HG03039 (cell line): ENCODE data around the gene CTDP1.
"Not testable (repeated sequence)": the region's sequence is repeated elsewhere in the genome, so short reads cannot be mapped to it uniquely, and the experiment has no call there.

Source experiments
- ATAC-seq: cut with Tn5 transposase; IDR thresholded peaks from one replicate; pipeline ENCODE4 v1.9.1; 2021; ENCODE audit warnings: mild to moderate bottlenecking, moderate library complexity; ENCODE audit not compliant: unreplicated experiment

The CTDP1 gene

GRCh38 chr18:79681484-79682387, 2.1 kb downstream of the CTDP1 start:
- no peak for ATAC-seq

- ATAC-seq: no peak
Measured at GRCh38 chr18:79682481-79682880, 2.9 kb downstream of the CTDP1 start.

GRCh38 chr18:79682894-79683625, 3.5 kb downstream of the CTDP1 start:
- no peak for ATAC-seq

GRCh38 chr18:79683626-79684282, 4.2 kb downstream of the CTDP1 start:
- no peak for ATAC-seq

- no peak for ATAC-seq
Measured at GRCh38 chr18:79684283-79684631, 4.7 kb downstream of the CTDP1 start.

- ATAC-seq: no peak
Measured at GRCh38 chr18:79684787-79685186, 5.2 kb downstream of the CTDP1 start.

- no peak for ATAC-seq
Measured at GRCh38 chr18:79685281-79685680, 5.7 kb downstream of the CTDP1 start.

GRCh38 chr18:79685971-79686370, 6.4 kb downstream of the CTDP1 start:
- no peak for ATAC-seq

GRCh38 chr18:79687806-79688205, 8.2 kb downstream of the CTDP1 start:
- no peak for ATAC-seq

- no peak for ATAC-seq
Measured at GRCh38 chr18:79690071-79690470, 10.5 kb downstream of the CTDP1 start.

GRCh38 chr18:79690586-79691482, 11.2 kb downstream of the CTDP1 start:
- no peak for ATAC-seq

- no peak for ATAC-seq
Measured at GRCh38 chr18:79692056-79692455, 12.5 kb downstream of the CTDP1 start.

- ATAC-seq: no peak
Measured at GRCh38 chr18:79692886-79693285, 13.3 kb downstream of the CTDP1 start.

- ATAC-seq: no peak
Measured at GRCh38 chr18:79693561-79694205, 14.1 kb downstream of the CTDP1 start.

GRCh38 chr18:79694206-79694894, 14.7 kb downstream of the CTDP1 start:
- not testable (repeated sequence) for ATAC-seq

GRCh38 chr18:79694895-79695213, 15.3 kb downstream of the CTDP1 start:
- no peak for ATAC-seq

- ATAC-seq: no peak
Measured at GRCh38 chr18:79695269-79695668, 15.7 kb downstream of the CTDP1 start.

- no peak for ATAC-seq
Measured at GRCh38 chr18:79695856-79696850, 16.6 kb downstream of the CTDP1 start.
